ENCODE data around the gene RPS6KA6. TPM values are rescaled to one million over a fixed set of nuclear protein-coding genes. Genes with fewer than 3 reads are reported as not detected.

RPS6KA6 gene
- polyA plus RNA-seq, 1 experiment = 1.9 TPM

- ChIA-PET CTCF (no interaction called here), POLR2A (no interaction called here)
These were observed 27.3 kb downstream of the RPS6KA6 start for GRCh38 chrX:84160736-84161135.

GRCh38 chrX:84156821-84157220 is 31.2 kb downstream of the RPS6KA6 start:
- no peaks in the 10 kb centered on the region for H3K27me3 ChIP-seq (ENCODE audit: control insufficient read depth, insufficient read depth, low read length)
- POLR2A ChIA-PET = no interaction called here
- CTCF ChIA-PET = no interaction called here
- TF ChIP-seq, protein P1, sequence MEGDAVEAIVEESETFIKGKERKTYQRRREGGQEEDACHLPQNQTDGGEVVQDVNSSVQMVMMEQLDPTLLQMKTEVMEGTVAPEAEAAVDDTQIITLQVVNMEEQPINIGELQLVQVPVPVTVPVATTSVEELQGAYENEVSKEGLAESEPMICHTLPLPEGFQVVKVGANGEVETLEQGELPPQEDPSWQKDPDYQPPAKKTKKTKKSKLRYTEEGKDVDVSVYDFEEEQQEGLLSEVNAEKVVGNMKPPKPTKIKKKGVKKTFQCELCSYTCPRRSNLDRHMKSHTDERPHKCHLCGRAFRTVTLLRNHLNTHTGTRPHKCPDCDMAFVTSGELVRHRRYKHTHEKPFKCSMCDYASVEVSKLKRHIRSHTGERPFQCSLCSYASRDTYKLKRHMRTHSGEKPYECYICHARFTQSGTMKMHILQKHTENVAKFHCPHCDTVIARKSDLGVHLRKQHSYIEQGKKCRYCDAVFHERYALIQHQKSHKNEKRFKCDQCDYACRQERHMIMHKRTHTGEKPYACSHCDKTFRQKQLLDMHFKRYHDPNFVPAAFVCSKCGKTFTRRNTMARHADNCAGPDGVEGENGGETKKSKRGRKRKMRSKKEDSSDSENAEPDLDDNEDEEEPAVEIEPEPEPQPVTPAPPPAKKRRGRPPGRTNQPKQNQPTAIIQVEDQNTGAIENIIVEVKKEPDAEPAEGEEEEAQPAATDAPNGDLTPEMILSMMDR (IDR thresholded peaks at IDR 0.05; ENCODE audit: insufficient read depth, low read depth, low read length) = no peak
- no peak for DNase-seq (ENCODE audit: low read depth)
- no peak overlapping the region for H3K4me3 ChIP-seq (ENCODE audit: low read depth, low read length)
- no peaks in the 10 kb centered on the region for H3K36me3 ChIP-seq (ENCODE audit: control insufficient read depth, insufficient read depth, low read length)

More at GRCh38 chrX:84160736-84161135, 27.3 kb downstream of the RPS6KA6 start:
- Histone ChIP-seq H3K4me3 (ENCODE audit: low read depth, low read length) (no peak overlapping the region), H3K36me3 (ENCODE audit: control insufficient read depth, insufficient read depth, low read length) (no peaks in the 10 kb centered on the region), H3K27me3 (ENCODE audit: control insufficient read depth, insufficient read depth, low read length) (no peaks in the 10 kb centered on the region)
- no peak for DNase-seq (ENCODE audit: low read depth)
- TF ChIP-seq, protein P1 (IDR thresholded peaks at IDR 0.05; ENCODE audit: insufficient read depth, low read depth, low read length) = no peak

DNA sequence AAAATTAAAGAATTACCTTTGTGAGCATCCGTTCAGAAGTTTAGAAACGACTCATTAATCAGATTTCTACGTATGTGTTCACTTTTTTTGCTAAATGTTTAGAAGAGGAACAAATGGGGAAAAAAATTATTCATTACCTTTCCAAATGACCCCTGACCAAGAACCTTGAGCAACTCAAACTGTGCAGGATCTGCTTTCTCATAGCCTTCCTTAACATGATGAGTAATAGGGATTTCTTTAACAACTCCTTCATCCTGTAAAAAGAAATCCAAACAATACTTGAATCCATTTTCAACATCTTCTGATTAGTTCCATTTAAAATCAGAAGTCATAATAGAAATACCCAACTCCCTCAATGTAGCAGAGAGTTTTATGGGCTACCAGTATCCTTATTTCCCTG is 32.1 kb downstream of the RPS6KA6 start:
- DNase-seq (ENCODE audit: low read depth) = no peak
- no peak overlapping the region for H3K4me3 ChIP-seq (ENCODE audit: low read depth, low read length)
- no peaks in the 10 kb centered on the region for H3K36me3 ChIP-seq (ENCODE audit: control insufficient read depth, insufficient read depth, low read length)
- CTCF ChIA-PET = no interaction called here
- TF ChIP-seq, protein P1 (IDR thresholded peaks at IDR 0.05; ENCODE audit: insufficient read depth, low read depth, low read length) = no peak
- H3K27me3 ChIP-seq (ENCODE audit: control insufficient read depth, insufficient read depth, low read length) = no peaks in the 10 kb centered on the region
- POLR2A ChIA-PET = no interaction called here

GRCh38 chrX:84153538-84153937 is 34.5 kb downstream of the RPS6KA6 start:
- ChIA-PET POLR2A (no interaction called here), CTCF (no interaction called here)
- no peak for DNase-seq (ENCODE audit: low read depth)
- no peaks in the 10 kb centered on the region for H3K27me3 ChIP-seq (ENCODE audit: control insufficient read depth, insufficient read depth, low read length)
- TF ChIP-seq, protein P1 (IDR thresholded peaks at IDR 0.05; ENCODE audit: insufficient read depth, low read depth, low read length) = no peak
- H3K36me3 ChIP-seq (ENCODE audit: control insufficient read depth, insufficient read depth, low read length) = no peaks in the 10 kb centered on the region
- no peak overlapping the region for H3K4me3 ChIP-seq (ENCODE audit: low read depth, low read length)

DNA sequence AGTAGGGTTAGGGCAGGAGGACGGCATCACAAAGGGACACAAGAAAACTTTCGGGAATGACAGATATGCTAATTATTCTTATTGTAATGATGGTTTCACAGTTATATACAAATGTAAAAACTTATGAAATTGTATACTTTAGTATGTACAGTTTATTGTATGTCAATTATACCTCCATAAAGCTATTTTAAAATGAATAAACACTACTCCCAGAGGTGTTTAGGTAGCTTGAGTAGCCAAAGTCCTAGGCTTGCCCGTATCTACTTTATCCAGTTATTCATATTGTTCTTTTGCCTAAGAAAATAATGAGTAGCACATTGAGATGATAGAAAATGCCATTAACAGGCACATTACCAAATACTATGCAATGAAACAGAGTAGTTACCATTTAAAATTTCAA is 43.0 kb downstream of the RPS6KA6 start:
- DNase-seq (ENCODE audit: low read depth) = no peak
- no peaks in the 10 kb centered on the region for H3K36me3 ChIP-seq (ENCODE audit: control insufficient read depth, insufficient read depth, low read length)
- POLR2A ChIA-PET = no interaction called here
- CTCF ChIA-PET = no interaction called here
- TF ChIP-seq, protein P1 (IDR thresholded peaks at IDR 0.05; ENCODE audit: insufficient read depth, low read depth, low read length) = no peak
- no peaks in the 10 kb centered on the region for H3K27me3 ChIP-seq (ENCODE audit: control insufficient read depth, insufficient read depth, low read length)
- H3K4me3 ChIP-seq (ENCODE audit: low read depth, low read length) = no peak overlapping the region

Measured in BJ (cell line).